BLaER1 (cell line): ENCODE data around the gene RBM12.
"Not testable (repeated sequence)": the region's sequence is repeated elsewhere in the genome, so short reads cannot be mapped to it uniquely, and the experiment has no call there.

Source experiments
- H3K27ac ChIP-seq: shearing (Covaris generic); formaldehyde crosslinking; 2 replicates; pipeline ENCODE4 v1.8.1; 2022
- H3K27me3 ChIP-seq: shearing (Covaris generic); formaldehyde crosslinking; 2 replicates; pipeline ENCODE4 v1.8.1; 2022
- H3K36me3 ChIP-seq: shearing (Covaris generic); formaldehyde crosslinking; 2 replicates; pipeline ENCODE4 v1.8.1; 2022
- H3K4me1 ChIP-seq: shearing (Covaris generic); formaldehyde crosslinking; 2 replicates; pipeline ENCODE4 v1.8.1; 2022
- H3K4me2 ChIP-seq: shearing (Covaris generic); formaldehyde crosslinking; 2 replicates; pipeline ENCODE4 v1.8.1; 2022
- H3K4me3 ChIP-seq: shearing (Covaris generic); formaldehyde crosslinking; 2 replicates; pipeline ENCODE4 v1.8.1; 2022
- H3K9ac ChIP-seq: shearing (Covaris generic); formaldehyde crosslinking; 2 replicates; pipeline ENCODE4 v1.8.1; 2022
- H3K9me3 ChIP-seq: shearing (Covaris generic); formaldehyde crosslinking; 2 replicates; pipeline ENCODE4 v1.8.1; 2022
- H4K20me1 ChIP-seq: shearing (Covaris generic); formaldehyde crosslinking; 2 replicates; pipeline ENCODE4 v1.8.1; 2022
- Cebpa-rat ChIP-seq: shearing (Covaris generic); IDR thresholded peaks from 2 replicates; pipeline ENCODE4 v1.8.1; 2022

The RBM12 gene

DNA sequence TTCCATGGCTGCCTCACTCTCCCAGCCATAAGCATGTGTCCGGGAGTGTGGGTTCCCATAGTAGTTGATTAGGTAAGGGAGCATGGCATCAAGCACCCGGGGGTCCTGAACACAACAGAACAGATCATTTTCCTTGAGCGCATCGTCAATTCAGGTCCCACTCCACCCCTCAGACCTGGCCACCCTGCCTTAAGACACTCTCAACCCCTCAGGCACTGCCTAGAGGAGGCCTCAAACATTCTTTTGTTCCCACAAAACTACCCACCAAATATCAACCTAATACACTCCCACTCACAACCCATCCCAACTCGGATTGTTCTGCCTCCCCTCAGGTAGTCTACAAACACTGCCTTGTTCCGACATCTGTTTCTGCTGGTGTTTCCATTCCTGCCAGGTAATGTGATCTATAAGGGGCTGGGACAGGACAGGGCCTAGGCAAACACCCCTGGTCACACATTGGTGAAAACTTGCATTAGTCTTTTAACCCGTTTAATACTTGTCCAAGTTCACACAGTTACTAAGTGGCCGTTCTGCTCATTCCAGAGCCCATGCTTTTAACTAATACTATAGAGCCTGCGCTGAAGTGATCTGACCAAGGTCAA is 33.1 kb upstream of the RBM12 start:
- Histone ChIP-seq H3K4me2 (peak overlapping the region; percentile 95), H3K9me3 (no peaks in the 10 kb centered on the region), H4K20me1 (peaks cover 35% of the 10 kb centered on the region), H3K27me3 (no peaks in the 10 kb centered on the region), H3K27ac (peak overlapping the region; percentile 94; the same call in 1 of the 2 replicates), H3K4me3 (peak overlapping the region; percentile 95), H3K36me3 (peaks cover 54% of the 10 kb centered on the region), H3K4me1 (peaks cover 30% of the 10 kb centered on the region), H3K9ac (peak overlapping the region; percentile 96)
- TF ChIP-seq Cebpa-rat, result no peak

- H3K9me3 ChIP-seq, result no peaks in the 10 kb centered on the region
- peaks cover 28% of the 10 kb centered on the region for H3K4me1 ChIP-seq
- H3K9ac ChIP-seq, result no peak overlapping the region
- TF ChIP-seq Cebpa-rat, result no peak
- H3K4me3 ChIP-seq, result no peak overlapping the region
- H4K20me1 ChIP-seq, result peaks cover 16% of the 10 kb centered on the region
- H3K36me3 ChIP-seq, result peaks cover 52% of the 10 kb centered on the region
- no peak overlapping the region for H3K4me2 ChIP-seq
- no peak overlapping the region for H3K27ac ChIP-seq
- H3K27me3 ChIP-seq, result no peaks in the 10 kb centered on the region
These were observed 31.3 kb upstream of the RBM12 start for GRCh38 chr20:35695978-35696377.

DNA sequence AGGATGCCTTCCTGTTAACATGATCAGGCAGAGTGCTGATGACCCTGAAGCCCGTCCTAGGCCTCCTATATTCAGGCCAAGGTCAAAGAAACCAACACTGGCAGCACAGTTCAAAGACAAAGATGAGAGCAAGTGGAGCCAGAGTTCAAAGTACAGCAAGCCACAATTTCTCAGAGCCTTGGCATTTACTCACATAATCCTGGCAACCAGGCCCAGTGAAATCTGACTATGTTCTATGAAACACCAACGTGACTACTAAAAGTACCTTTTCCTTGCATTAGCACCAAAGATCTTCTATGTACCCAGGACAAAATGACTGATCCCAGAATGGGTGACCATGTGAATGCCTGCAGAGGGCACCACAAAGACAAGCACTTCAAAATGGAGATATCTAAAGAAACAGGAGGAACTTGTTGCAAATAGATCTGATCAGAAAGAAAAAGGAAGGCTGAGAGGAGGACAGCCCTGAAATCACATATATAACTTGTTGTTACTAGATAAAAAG is 30.6 kb upstream of the RBM12 start:
- no peak overlapping the region for H3K4me2 ChIP-seq
- H3K27ac ChIP-seq, result no peak overlapping the region
- no peak for TF ChIP-seq Cebpa-rat
- H3K36me3 ChIP-seq, result peaks cover 57% of the 10 kb centered on the region
- H3K4me3 ChIP-seq, result no peak overlapping the region
- H3K9ac ChIP-seq, result no peak overlapping the region
- H3K4me1 ChIP-seq, result peaks cover 21% of the 10 kb centered on the region
- peaks cover 10% of the 10 kb centered on the region for H4K20me1 ChIP-seq
- H3K9me3 ChIP-seq, result no peaks in the 10 kb centered on the region
- no peaks in the 10 kb centered on the region for H3K27me3 ChIP-seq

DNA sequence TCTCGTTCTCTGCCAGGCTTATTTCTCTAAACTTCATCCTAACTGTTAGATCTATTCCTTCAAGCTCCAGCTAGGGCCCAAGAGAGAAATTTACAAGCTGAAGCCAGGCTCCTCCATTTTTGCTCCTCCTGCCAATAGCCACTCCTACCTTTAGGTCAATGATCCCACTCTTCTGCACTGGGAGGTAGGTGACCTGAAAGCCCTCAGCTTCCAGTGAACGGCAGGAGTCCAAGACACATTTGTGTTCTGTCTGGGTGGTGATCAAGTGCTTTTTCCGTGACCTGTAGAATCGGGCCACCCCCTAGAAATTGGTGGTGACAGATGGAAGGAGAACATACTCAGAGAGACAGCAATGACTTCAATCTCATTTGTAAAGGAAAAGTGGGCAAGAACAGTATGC is 25.6 kb upstream of the RBM12 start:
- no peak overlapping the region for H3K27ac ChIP-seq
- no peaks in the 10 kb centered on the region for H4K20me1 ChIP-seq
- H3K4me3 ChIP-seq, result no peak overlapping the region
- H3K9ac ChIP-seq, result no peak overlapping the region
- peaks cover 83% of the 10 kb centered on the region for H3K36me3 ChIP-seq
- no peak overlapping the region for H3K4me2 ChIP-seq
- H3K9me3 ChIP-seq, result peaks cover 18% of the 10 kb centered on the region
- TF ChIP-seq Cebpa-rat, result no peak
- peaks cover 17% of the 10 kb centered on the region for H3K4me1 ChIP-seq
- no peaks in the 10 kb centered on the region for H3K27me3 ChIP-seq

DNA sequence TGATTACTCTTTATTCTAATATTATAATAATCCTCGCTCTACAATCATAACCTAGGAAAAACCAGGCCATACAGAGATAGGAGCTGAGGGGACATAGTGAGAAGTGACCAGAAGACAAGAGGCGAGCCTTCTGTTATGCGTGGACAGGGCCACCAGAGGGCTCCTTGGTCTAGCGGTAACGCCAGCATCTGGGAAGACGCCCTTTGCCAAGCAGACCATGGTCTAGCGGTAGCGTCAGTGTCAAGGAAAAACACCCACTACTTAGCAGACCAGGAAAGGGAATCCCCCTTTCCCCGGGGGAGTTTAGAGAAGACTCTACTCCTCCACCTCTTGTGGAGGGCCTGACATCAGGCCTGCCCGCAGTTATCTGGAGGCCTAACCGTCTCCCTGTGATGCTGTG is 22.2 kb upstream of the RBM12 start:
- 0 out of 2 replicates have a peak overlapping the region, but pooled peaks have one; percentile 18 for H3K4me3 ChIP-seq
- peak overlapping the region; percentile 54 for H3K27ac ChIP-seq
- not testable (repeated sequence) for H4K20me1 ChIP-seq, H3K9ac ChIP-seq, H3K27me3 ChIP-seq
- H3K36me3 ChIP-seq, result peaks cover 75% of the 10 kb centered on the region
- H3K4me1 ChIP-seq, result peaks cover 17% of the 10 kb centered on the region
- H3K4me2 ChIP-seq, result peak overlapping the region; percentile 47
- peaks cover 18% of the 10 kb centered on the region for H3K9me3 ChIP-seq

- H3K4me2 ChIP-seq, H3K4me3 ChIP-seq, H3K27ac ChIP-seq, H3K9ac ChIP-seq, H4K20me1 ChIP-seq, H3K27me3 ChIP-seq: not testable (repeated sequence)
- Histone ChIP-seq H3K4me1 (peaks cover 28% of the 10 kb centered on the region), H3K36me3 (peaks cover 62% of the 10 kb centered on the region), H3K9me3 (peaks cover 18% of the 10 kb centered on the region)
These were observed 20.7 kb upstream of the RBM12 start for GRCh38 chr20:35685368-35685767.

GRCh38 chr20:35681960-35682359 is 17.3 kb upstream of the RBM12 start:
- no peak for TF ChIP-seq Cebpa-rat

GRCh38 chr20:35680452-35681183 is 15.9 kb upstream of the RBM12 start:
- Histone ChIP-seq H3K36me3 (peaks cover 43% of the 10 kb centered on the region), H3K4me1 (peaks cover 22% of the 10 kb centered on the region), H4K20me1 (no peaks in the 10 kb centered on the region), H3K4me2 (peak overlapping the region; percentile 66), H3K4me3 (no peak overlapping the region), H3K27me3 (no peaks in the 10 kb centered on the region), H3K27ac (no peak overlapping the region), H3K9ac (no peak overlapping the region), H3K9me3 (no peaks in the 10 kb centered on the region)
- no peak for TF ChIP-seq Cebpa-rat

More at GRCh38 chr20:35681960-35682359, 17.3 kb upstream of the RBM12 start:
- Histone ChIP-seq H3K9me3 (peaks cover 2% of the 10 kb centered on the region), H4K20me1 (no peaks in the 10 kb centered on the region), H3K27me3 (no peaks in the 10 kb centered on the region), H3K9ac (no peak overlapping the region), H3K4me3 (no peak overlapping the region), H3K4me1 (peaks cover 25% of the 10 kb centered on the region), H3K36me3 (peaks cover 50% of the 10 kb centered on the region), H3K4me2 (no peak overlapping the region), H3K27ac (no peak overlapping the region)

- Histone ChIP-seq H4K20me1 (no peaks in the 10 kb centered on the region), H3K27me3 (no peaks in the 10 kb centered on the region), H3K4me2 (no peak overlapping the region), H3K27ac (no peak overlapping the region), H3K4me3 (no peak overlapping the region), H3K4me1 (peaks cover 24% of the 10 kb centered on the region), H3K9me3 (no peaks in the 10 kb centered on the region), H3K9ac (no peak overlapping the region), H3K36me3 (peaks cover 69% of the 10 kb centered on the region)
- TF ChIP-seq Cebpa-rat, result no peak
These were observed 10.2 kb upstream of the RBM12 start for GRCh38 chr20:35674921-35675320.

DNA sequence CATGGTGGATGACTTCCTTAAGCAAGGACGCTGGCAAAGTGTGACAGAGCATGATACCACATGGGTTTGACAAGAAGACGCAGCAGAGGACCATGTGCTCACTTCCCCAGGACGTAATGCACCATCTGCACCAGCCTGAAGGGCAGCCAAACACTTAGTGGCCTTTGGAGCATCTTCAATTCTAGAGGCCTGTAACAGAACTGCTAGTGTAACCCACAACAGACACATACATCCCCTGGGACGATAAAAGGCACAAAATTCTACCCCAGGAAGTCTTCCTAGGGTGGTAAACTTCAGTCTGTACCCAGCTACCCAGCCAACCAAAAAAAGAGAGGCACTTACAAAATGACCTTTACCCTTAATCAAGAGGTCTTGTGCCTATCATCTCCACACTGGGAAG is 9.2 kb upstream of the RBM12 start:
- no peak for TF ChIP-seq Cebpa-rat
- no peak overlapping the region for H3K9ac ChIP-seq
- H3K27me3 ChIP-seq, result no peaks in the 10 kb centered on the region
- H3K9me3 ChIP-seq, result no peaks in the 10 kb centered on the region
- H3K4me3 ChIP-seq, result no peak overlapping the region
- H3K27ac ChIP-seq, result no peak overlapping the region
- no peaks in the 10 kb centered on the region for H4K20me1 ChIP-seq
- peaks cover 20% of the 10 kb centered on the region for H3K4me1 ChIP-seq
- H3K4me2 ChIP-seq, result peak overlapping the region; percentile 54
- peaks cover 70% of the 10 kb centered on the region for H3K36me3 ChIP-seq
